ENCODE data around the gene AP5S1. TPM values are rescaled to one million over a fixed set of nuclear protein-coding genes. Genes with fewer than 3 reads are reported as not detected.
A peak's percentile ranks its signal among the peaks of the same experiment; 100 is the strongest.
"Not testable (repeated sequence)": the region's sequence is repeated elsewhere in the genome, so short reads cannot be mapped to it uniquely, and the experiment has no call there.

AP5S1 gene
- total RNA-seq, 1 experiment from 2014 or later: 3.9 TPM

- Mint-ChIP-seq H3K4me1 (no peaks in the 10 kb centered on the region), H3K4me3 (no peak overlapping the region), H3K36me3 (ENCODE audit: insufficient read depth in 1 of 3, low read depth in 3 of 3) (no peaks in the 10 kb centered on the region; a peak in 1 of 7 replicates), H3K9me3 (no peaks in the 10 kb centered on the region), H3K27me3 (ENCODE audit: low read depth) (no peaks in the 10 kb centered on the region), H3K27ac (0 out of 7 replicates have a peak overlapping the region, but pooled peaks of 1 of the 3 experiments have one; percentile 57)
- no peak overlapping the region for H4K8ac ChIP-seq (replicated peaks; ENCODE audit: insufficient read length, low read depth, low read length)
- H2BK20ac ChIP-seq (ENCODE audit: low read depth, low read length, poor library complexity, severe bottlenecking): no peak overlapping the region
- H3K23me2 ChIP-seq (ENCODE audit: insufficient read length, low read depth, low read length, poor library complexity, severe bottlenecking): no peaks in the 10 kb centered on the region
- H4K5ac ChIP-seq (ENCODE audit: insufficient read length, low read depth, low read length): no peak overlapping the region
- no peak overlapping the region for H2AFZ ChIP-seq (ENCODE audit: low read length)
- no peak overlapping the region for H3T11ph ChIP-seq (ENCODE audit: low read length)
- no peaks in the 10 kb centered on the region for H3K79me2 ChIP-seq (ENCODE audit: insufficient read depth, low read length)
- no peak overlapping the region for H3K9ac ChIP-seq (ENCODE audit: extremely low read depth, insufficient read length, low read length)
- no peak overlapping the region for H3K18ac ChIP-seq (ENCODE audit: insufficient read length, low read depth, low read length)
- no peak overlapping the region for H3K4me2 ChIP-seq (ENCODE audit: insufficient read depth, insufficient read length, low read length)
- WGBS (ENCODE audit: extremely low coverage, insufficient read length, low lambda C conversion rate): no CpG with 5 or more reads among the region's 3 CpGs
- DNase-seq: no peak
- no peaks in the 10 kb centered on the region for H3K79me1 ChIP-seq (ENCODE audit: insufficient read depth, low read depth, low read length, poor library complexity, severe bottlenecking)
- H3K14ac ChIP-seq (ENCODE audit: insufficient read depth, low read length): no peak overlapping the region
- no peaks in the 10 kb centered on the region for H3K4me1 ChIP-seq (ENCODE audit: insufficient read depth, low read length)
- H2BK12ac ChIP-seq (ENCODE audit: insufficient read length, low read depth, low read length): no peak overlapping the region
- H3K27ac ChIP-seq (ENCODE audit: insufficient read length, low read depth, low read length): no peak overlapping the region
- no peak overlapping the region for H3K23ac ChIP-seq (ENCODE audit: insufficient read length, low read depth, low read length)
- no peak overlapping the region for H2AK5ac ChIP-seq (ENCODE audit: insufficient read length, low read length)
- H3K56ac ChIP-seq (ENCODE audit: insufficient read length, low read depth, low read length): no peak overlapping the region
- H2BK15ac ChIP-seq (ENCODE audit: low read depth, low read length): no peak overlapping the region
- no peak for TF ChIP-seq CTCF (conservative IDR thresholded peaks at IDR 0.05)
- no peak overlapping the region for H3K4ac ChIP-seq (ENCODE audit: low read depth, low read length)
- H4K20me1 ChIP-seq (ENCODE audit: control insufficient read depth, insufficient read depth, insufficient read length): no peaks in the 10 kb centered on the region
- H4K91ac ChIP-seq (ENCODE audit: insufficient read length, low read depth, low read length): no peak overlapping the region
- H2BK5ac ChIP-seq (ENCODE audit: insufficient read length, low read length): no peak overlapping the region
- H2BK120ac ChIP-seq (ENCODE audit: low read depth, low read length, poor library complexity, severe bottlenecking): no peak overlapping the region
- no peaks in the 10 kb centered on the region for H3K9me3 ChIP-seq (ENCODE audit: control insufficient read depth, low read depth, low read length)
- H3K27me3 ChIP-seq (ENCODE audit: insufficient read depth, low read length): no peaks in the 10 kb centered on the region
These were observed 8.5 kb downstream of the AP5S1 start for GRCh38 chr20:3828798-3829197.

- H2BK12ac ChIP-seq (ENCODE audit: insufficient read length, low read depth, low read length); H3K9me3 ChIP-seq (ENCODE audit: control insufficient read depth, low read depth, low read length); H3K23ac ChIP-seq (ENCODE audit: insufficient read length, low read depth, low read length); H4K8ac ChIP-seq (replicated peaks; ENCODE audit: insufficient read length, low read depth, low read length); H2BK5ac ChIP-seq (ENCODE audit: insufficient read length, low read length); H3K27me3 ChIP-seq (ENCODE audit: insufficient read depth, low read length); H3K4ac ChIP-seq (ENCODE audit: low read depth, low read length); H3K14ac ChIP-seq (ENCODE audit: insufficient read depth, low read length); H3K4me1 ChIP-seq (ENCODE audit: insufficient read depth, low read length); H3K27ac ChIP-seq (ENCODE audit: insufficient read length, low read depth, low read length); H3K56ac ChIP-seq (ENCODE audit: insufficient read length, low read depth, low read length); H2BK15ac ChIP-seq (ENCODE audit: low read depth, low read length); H3K79me2 ChIP-seq (ENCODE audit: insufficient read depth, low read length); H2BK120ac ChIP-seq (ENCODE audit: low read depth, low read length, poor library complexity, severe bottlenecking); H4K5ac ChIP-seq (ENCODE audit: insufficient read length, low read depth, low read length); H2BK20ac ChIP-seq (ENCODE audit: low read depth, low read length, poor library complexity, severe bottlenecking); H3K27ac Mint-ChIP-seq; H3K36me3 Mint-ChIP-seq (ENCODE audit: insufficient read depth in 1 of 3, low read depth in 3 of 3); H3K4me3 Mint-ChIP-seq; H3K9ac ChIP-seq (ENCODE audit: extremely low read depth, insufficient read length, low read length); H4K20me1 ChIP-seq (ENCODE audit: control insufficient read depth, insufficient read depth, insufficient read length); H3K4me2 ChIP-seq (ENCODE audit: insufficient read depth, insufficient read length, low read length); H3K79me1 ChIP-seq (ENCODE audit: insufficient read depth, low read depth, low read length, poor library complexity, severe bottlenecking); H2AK5ac ChIP-seq (ENCODE audit: insufficient read length, low read length); H3K23me2 ChIP-seq (ENCODE audit: insufficient read length, low read depth, low read length, poor library complexity, severe bottlenecking); H2AFZ ChIP-seq (ENCODE audit: low read length); H3K9me3 Mint-ChIP-seq; H3T11ph ChIP-seq (ENCODE audit: low read length); H3K18ac ChIP-seq (ENCODE audit: insufficient read length, low read depth, low read length); H3K4me1 Mint-ChIP-seq; H3K27me3 Mint-ChIP-seq (ENCODE audit: low read depth); H4K91ac ChIP-seq (ENCODE audit: insufficient read length, low read depth, low read length); DNase-seq: not testable (repeated sequence)
- WGBS (ENCODE audit: extremely low coverage, insufficient read length, low lambda C conversion rate): no CpG with 5 or more reads among the region's 5 CpGs
These were observed 9.5 kb downstream of the AP5S1 start for GRCh38 chr20:3829891-3830290.
